ENCODE measurements around the gene CDC42BPA. TPM values are rescaled to one million over a fixed set of nuclear protein-coding genes. Genes with fewer than 3 reads are reported as not detected.

Gene CDC42BPA
- total RNA-seq, 1 experiment from 2014 or later: 30.1 TPM

- Histone ChIP-seq H2BK120ac (ENCODE audit: low read depth, low read length, poor library complexity, severe bottlenecking) (no peak overlapping the region), H3K4me1 (ENCODE audit: insufficient read depth, low read length) (peaks cover 3% of the 10 kb centered on the region), H2BK20ac (ENCODE audit: low read depth, low read length, poor library complexity, severe bottlenecking) (no peak overlapping the region), H4K20me1 (ENCODE audit: control insufficient read depth, insufficient read depth, insufficient read length) (no peaks in the 10 kb centered on the region), H2BK12ac (ENCODE audit: insufficient read length, low read depth, low read length) (no peak overlapping the region), H2AFZ (ENCODE audit: low read length) (no peak overlapping the region), H3K79me1 (ENCODE audit: insufficient read depth, low read depth, low read length, poor library complexity, severe bottlenecking) (no peaks in the 10 kb centered on the region), H3K4ac (ENCODE audit: low read depth, low read length) (no peak overlapping the region), H3T11ph (ENCODE audit: low read length) (no peak overlapping the region), H3K23me2 (ENCODE audit: insufficient read length, low read depth, low read length, poor library complexity, severe bottlenecking) (no peaks in the 10 kb centered on the region), H3K9ac (ENCODE audit: extremely low read depth, insufficient read length, low read length) (no peak overlapping the region), H2AK5ac (ENCODE audit: insufficient read length, low read length) (no peak overlapping the region), H3K14ac (ENCODE audit: insufficient read depth, low read length) (no peak overlapping the region), H3K27me3 (ENCODE audit: insufficient read depth, low read length) (no peaks in the 10 kb centered on the region), H3K23ac (ENCODE audit: insufficient read length, low read depth, low read length) (no peak overlapping the region), H3K79me2 (ENCODE audit: insufficient read depth, low read length) (no peaks in the 10 kb centered on the region), H3K4me2 (ENCODE audit: insufficient read depth, insufficient read length, low read length) (no peak overlapping the region), H3K18ac (ENCODE audit: insufficient read length, low read depth, low read length) (no peak overlapping the region), H2BK15ac (ENCODE audit: low read depth, low read length) (no peak overlapping the region), H4K91ac (ENCODE audit: insufficient read length, low read depth, low read length) (no peak overlapping the region), H3K27ac (ENCODE audit: insufficient read length, low read depth, low read length) (no peak overlapping the region), H2BK5ac (ENCODE audit: insufficient read length, low read length) (no peak overlapping the region), H4K8ac (replicated peaks; ENCODE audit: insufficient read length, low read depth, low read length) (no peak overlapping the region), H4K5ac (ENCODE audit: insufficient read length, low read depth, low read length) (no peak overlapping the region), H3K9me3 (ENCODE audit: control insufficient read depth, low read depth, low read length) (no peaks in the 10 kb centered on the region), H3K56ac (ENCODE audit: insufficient read length, low read depth, low read length) (no peak overlapping the region)
- H3K27me3 Mint-ChIP-seq (ENCODE audit: low read depth): no peaks in the 10 kb centered on the region
- no peaks in the 10 kb centered on the region for H3K9me3 Mint-ChIP-seq
- TF ChIP-seq, protein P1, sequence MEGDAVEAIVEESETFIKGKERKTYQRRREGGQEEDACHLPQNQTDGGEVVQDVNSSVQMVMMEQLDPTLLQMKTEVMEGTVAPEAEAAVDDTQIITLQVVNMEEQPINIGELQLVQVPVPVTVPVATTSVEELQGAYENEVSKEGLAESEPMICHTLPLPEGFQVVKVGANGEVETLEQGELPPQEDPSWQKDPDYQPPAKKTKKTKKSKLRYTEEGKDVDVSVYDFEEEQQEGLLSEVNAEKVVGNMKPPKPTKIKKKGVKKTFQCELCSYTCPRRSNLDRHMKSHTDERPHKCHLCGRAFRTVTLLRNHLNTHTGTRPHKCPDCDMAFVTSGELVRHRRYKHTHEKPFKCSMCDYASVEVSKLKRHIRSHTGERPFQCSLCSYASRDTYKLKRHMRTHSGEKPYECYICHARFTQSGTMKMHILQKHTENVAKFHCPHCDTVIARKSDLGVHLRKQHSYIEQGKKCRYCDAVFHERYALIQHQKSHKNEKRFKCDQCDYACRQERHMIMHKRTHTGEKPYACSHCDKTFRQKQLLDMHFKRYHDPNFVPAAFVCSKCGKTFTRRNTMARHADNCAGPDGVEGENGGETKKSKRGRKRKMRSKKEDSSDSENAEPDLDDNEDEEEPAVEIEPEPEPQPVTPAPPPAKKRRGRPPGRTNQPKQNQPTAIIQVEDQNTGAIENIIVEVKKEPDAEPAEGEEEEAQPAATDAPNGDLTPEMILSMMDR (conservative IDR thresholded peaks at IDR 0.05): no peak
- H3K27ac Mint-ChIP-seq: peak overlapping the region in 1 of 3 experiments; percentile 84; a peak in 2 of 7 replicates
- H3K4me3 Mint-ChIP-seq: no peak overlapping the region
- DNase-seq: peak; percentile 44
- peaks cover 16 to 23% of the 10 kb centered on the region in 2 experiments for H3K4me1 Mint-ChIP-seq
- no CpG with 5 or more reads among the region's 3 CpGs for WGBS (ENCODE audit: extremely low coverage, insufficient read length, low lambda C conversion rate)
- peaks cover 2 to 4% (median 3%) of the 10 kb centered on the region in 3 experiments; a peak in 5 of 7 replicates for H3K36me3 Mint-ChIP-seq (ENCODE audit: insufficient read depth in 1 of 3, low read depth in 3 of 3)
Observed at GRCh38 chr1:227125929-227126545, 192.3 kb downstream of the CDC42BPA start.

All from H9 (cell line).